BLaER1 (cell line): ENCODE measurements around the gene KIAA0040.

ENCODE experiments used
- H3K27ac ChIP-seq: shearing (Covaris generic); formaldehyde crosslinking; 2 replicates; pipeline ENCODE4 v1.8.1; 2022
- H3K27me3 ChIP-seq: shearing (Covaris generic); formaldehyde crosslinking; 2 replicates; pipeline ENCODE4 v1.8.1; 2022
- H3K36me3 ChIP-seq: shearing (Covaris generic); formaldehyde crosslinking; 2 replicates; pipeline ENCODE4 v1.8.1; 2022
- H3K4me1 ChIP-seq: shearing (Covaris generic); formaldehyde crosslinking; 2 replicates; pipeline ENCODE4 v1.8.1; 2022
- H3K4me2 ChIP-seq: shearing (Covaris generic); formaldehyde crosslinking; 2 replicates; pipeline ENCODE4 v1.8.1; 2022
- H3K4me3 ChIP-seq: shearing (Covaris generic); formaldehyde crosslinking; 2 replicates; pipeline ENCODE4 v1.8.1; 2022
- H3K9ac ChIP-seq: shearing (Covaris generic); formaldehyde crosslinking; 2 replicates; pipeline ENCODE4 v1.8.1; 2022
- H3K9me3 ChIP-seq: shearing (Covaris generic); formaldehyde crosslinking; 2 replicates; pipeline ENCODE4 v1.8.1; 2022
- H4K20me1 ChIP-seq: shearing (Covaris generic); formaldehyde crosslinking; 2 replicates; pipeline ENCODE4 v1.8.1; 2022
- Cebpa-rat ChIP-seq: shearing (Covaris generic); IDR thresholded peaks from 2 replicates; pipeline ENCODE4 v1.8.1; 2022

KIAA0040 gene

DNA sequence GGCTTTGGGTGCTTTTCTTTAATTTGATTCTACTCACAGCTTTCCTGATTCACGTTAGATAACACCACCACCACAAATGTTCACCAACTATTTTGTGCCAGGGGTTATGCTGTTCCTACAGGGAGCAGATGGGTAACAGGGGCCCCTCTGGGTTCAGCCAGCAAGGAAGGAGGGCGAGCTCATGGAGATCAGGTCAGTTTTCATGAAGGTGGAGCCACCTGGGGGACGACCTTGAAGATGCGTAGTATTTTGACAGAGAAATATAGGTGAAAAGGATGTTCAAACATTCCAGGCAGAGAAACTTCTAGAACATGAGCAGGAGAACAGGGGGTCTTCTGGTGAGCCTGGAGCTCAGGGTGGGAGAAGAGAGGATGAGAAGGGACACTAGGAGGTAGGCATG lies 28.9 kb downstream of the KIAA0040 start:
- H3K9me3 ChIP-seq = no peaks in the 10 kb centered on the region
- no peaks in the 10 kb centered on the region for H3K4me1 ChIP-seq
- no peaks in the 10 kb centered on the region for H3K27me3 ChIP-seq
- H3K27ac ChIP-seq = no peak overlapping the region
- peaks cover 6% of the 10 kb centered on the region; the same call in 1 of the 2 replicates for H4K20me1 ChIP-seq
- H3K4me2 ChIP-seq = no peak overlapping the region
- H3K36me3 ChIP-seq = peaks cover 87% of the 10 kb centered on the region
- TF ChIP-seq Cebpa-rat = no peak
- no peak overlapping the region for H3K9ac ChIP-seq
- no peak overlapping the region for H3K4me3 ChIP-seq

DNA sequence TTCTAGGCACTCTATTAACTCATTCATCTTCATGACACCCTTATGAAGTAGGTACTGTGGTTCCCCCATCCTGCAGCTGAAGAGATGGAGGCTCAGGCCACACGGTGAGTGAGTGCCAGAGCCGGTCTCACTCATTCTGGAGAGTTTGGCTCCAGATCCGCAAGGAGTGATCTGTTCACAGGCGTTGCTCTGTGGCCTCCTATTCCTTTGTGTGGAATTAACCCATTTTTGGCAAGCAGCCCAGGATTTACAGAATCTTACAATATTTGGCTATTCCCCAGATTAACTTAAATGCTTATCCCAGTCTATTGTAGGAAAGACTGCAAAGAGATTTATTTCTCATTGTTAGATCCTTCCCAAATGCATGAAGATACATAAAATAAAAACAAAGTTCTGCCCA lies 29.6 kb downstream of the KIAA0040 start:
- H3K4me2 ChIP-seq = no peak overlapping the region
- H3K4me1 ChIP-seq = no peaks in the 10 kb centered on the region
- no peak for TF ChIP-seq Cebpa-rat
- peaks cover 6% of the 10 kb centered on the region; the same call in 1 of the 2 replicates for H4K20me1 ChIP-seq
- no peaks in the 10 kb centered on the region for H3K9me3 ChIP-seq
- no peak overlapping the region for H3K4me3 ChIP-seq
- H3K9ac ChIP-seq = no peak overlapping the region
- peaks cover 92% of the 10 kb centered on the region for H3K36me3 ChIP-seq
- H3K27ac ChIP-seq = no peak overlapping the region
- no peaks in the 10 kb centered on the region for H3K27me3 ChIP-seq

DNA sequence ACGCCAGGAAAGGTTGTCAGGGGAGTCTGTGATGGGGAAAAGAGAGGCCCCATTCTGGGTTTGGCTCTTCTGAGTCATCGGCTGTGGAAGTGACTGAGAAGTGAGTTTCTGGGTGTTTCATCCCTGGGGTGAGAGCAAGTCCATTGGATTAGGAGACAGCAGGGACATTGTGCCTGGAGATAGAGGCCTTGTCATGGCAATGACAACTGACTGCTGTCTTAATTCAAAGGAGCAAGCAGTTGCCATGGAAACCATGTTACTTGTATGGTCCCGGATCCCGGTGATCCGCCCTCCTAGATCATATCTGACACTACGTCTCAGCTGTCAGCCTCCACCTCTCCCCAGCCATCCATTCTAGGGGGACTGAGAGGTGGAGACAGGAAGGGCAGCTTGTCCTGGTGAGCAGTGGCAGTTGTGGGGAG lies 34.4 kb downstream of the KIAA0040 start:
- no peak overlapping the region for H3K9ac ChIP-seq
- TF ChIP-seq Cebpa-rat = no peak
- H3K36me3 ChIP-seq = peaks cover 53% of the 10 kb centered on the region
- no peak overlapping the region for H3K4me3 ChIP-seq
- peaks cover 10% of the 10 kb centered on the region for H3K4me1 ChIP-seq
- no peaks in the 10 kb centered on the region for H3K27me3 ChIP-seq
- no peak overlapping the region for H3K4me2 ChIP-seq
- H3K9me3 ChIP-seq = no peaks in the 10 kb centered on the region
- no peaks in the 10 kb centered on the region for H4K20me1 ChIP-seq
- H3K27ac ChIP-seq = no peak overlapping the region

DNA sequence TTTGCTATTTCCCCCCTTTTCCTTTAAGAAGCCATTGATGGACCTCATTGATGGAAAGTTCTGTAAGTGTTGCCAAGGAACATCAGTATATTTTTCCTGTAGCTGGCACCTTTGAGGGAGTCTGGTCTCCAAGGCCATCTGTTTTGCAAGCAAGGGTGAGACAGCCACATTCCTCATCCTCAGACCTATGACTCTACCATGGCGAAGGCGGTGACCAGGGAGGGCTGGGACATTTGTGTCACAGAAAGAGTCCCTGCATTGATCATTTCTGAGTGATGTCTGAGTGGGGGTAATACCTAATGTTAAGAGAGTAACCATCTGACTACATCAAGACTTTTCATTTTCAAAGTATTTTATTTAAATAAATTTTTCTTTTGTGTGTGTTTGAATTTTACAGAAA lies 35.4 kb downstream of the KIAA0040 start:
- Histone ChIP-seq H3K36me3 (peaks cover 43% of the 10 kb centered on the region), H3K27me3 (no peaks in the 10 kb centered on the region), H3K4me1 (peaks cover 10% of the 10 kb centered on the region), H3K9me3 (no peaks in the 10 kb centered on the region), H3K4me3 (no peak overlapping the region), H3K4me2 (no peak overlapping the region), H4K20me1 (no peaks in the 10 kb centered on the region), H3K9ac (no peak overlapping the region), H3K27ac (no peak overlapping the region)
- TF ChIP-seq Cebpa-rat = no peak

DNA sequence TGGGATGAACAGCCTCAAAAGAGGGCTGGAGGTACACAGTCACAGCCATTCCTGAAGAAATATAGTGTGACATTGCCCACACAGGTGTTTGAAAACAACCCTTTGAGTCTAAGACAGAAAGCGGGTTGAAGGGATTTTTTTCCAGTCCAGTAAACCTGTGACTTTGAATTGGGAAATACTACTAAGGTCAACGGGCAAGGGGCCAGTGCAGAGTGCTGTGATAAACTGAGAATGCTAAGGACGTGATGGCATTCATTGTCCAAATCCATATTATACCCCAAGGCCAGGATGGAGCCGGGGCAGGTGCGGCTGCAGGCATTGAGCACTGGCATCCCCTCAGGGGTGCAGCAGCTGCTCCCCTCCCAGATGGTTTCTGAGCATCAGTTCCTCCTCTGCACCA lies 36.6 kb downstream of the KIAA0040 start:
- Histone ChIP-seq H3K36me3 (peaks cover 32% of the 10 kb centered on the region), H3K27me3 (no peaks in the 10 kb centered on the region), H3K9me3 (no peaks in the 10 kb centered on the region), H3K4me1 (peaks cover 10% of the 10 kb centered on the region), H4K20me1 (no peaks in the 10 kb centered on the region), H3K4me3 (no peak overlapping the region), H3K4me2 (no peak overlapping the region), H3K27ac (no peak overlapping the region), H3K9ac (no peak overlapping the region)
- no peak for TF ChIP-seq Cebpa-rat

DNA sequence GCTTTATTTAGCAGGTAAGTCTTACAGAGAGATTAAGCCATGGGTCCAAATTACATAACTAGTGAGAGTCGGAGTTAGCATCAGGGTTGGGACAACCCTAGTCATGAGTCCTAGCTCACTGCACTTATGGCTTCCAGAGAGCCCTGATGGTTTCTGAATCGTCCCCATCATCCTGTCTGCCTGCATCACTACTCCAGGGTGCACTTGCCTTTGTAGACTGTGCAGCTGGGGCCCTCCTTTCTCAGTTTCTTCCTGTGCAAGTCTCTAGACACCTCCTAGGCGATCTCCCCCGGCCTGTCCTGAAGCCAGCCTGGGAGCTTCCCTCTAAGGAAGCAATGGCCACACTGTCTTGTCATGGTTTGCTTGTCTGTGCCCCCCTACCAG lies 37.1 kb downstream of the KIAA0040 start:
- H3K9ac ChIP-seq = no peak overlapping the region
- no peak for TF ChIP-seq Cebpa-rat

DNA sequence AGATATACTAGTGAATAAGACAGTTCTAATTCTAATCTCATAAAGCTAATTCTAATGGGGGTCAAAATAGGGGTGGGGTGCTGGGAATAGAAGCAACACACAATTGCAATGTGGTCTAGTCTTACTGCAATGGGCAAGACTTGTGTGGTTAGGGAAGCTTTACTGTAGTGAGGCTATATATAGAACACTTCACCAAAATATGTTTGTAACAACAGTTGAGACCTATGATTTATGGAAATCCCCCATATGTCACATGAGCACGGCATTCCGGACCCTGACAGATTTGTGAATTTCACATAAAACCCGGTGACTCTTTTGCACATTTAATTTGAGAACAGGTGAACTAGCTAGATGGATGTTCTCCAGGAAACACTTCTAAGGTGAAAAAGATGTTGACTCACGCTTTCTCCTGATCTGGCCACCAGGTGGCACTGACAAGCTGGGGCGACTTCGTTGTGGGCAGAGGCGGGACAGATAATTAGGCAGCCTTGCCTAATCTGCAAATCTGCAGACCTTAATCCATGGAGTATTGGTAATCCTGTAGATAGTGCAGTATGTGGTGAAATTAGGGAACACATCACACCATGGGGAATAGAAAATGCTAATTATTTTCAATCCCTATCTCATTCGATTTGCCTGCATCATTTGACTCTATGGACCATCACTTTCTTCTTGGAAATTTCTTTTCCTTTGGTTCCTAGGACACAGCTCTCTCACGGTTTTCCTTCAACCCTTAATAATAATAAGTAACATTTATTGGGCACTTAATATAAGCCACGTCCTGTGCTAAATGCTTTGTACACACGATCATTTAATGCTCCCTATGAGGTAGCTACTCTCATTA lies 37.7 kb downstream of the KIAA0040 start:
- Histone ChIP-seq H3K27ac (no peak overlapping the region), H3K4me2 (peak overlapping the region; percentile 22; the same call in 1 of the 2 replicates), H3K4me3 (no peak overlapping the region), H3K9me3 (no peaks in the 10 kb centered on the region), H3K9ac (no peak overlapping the region), H3K36me3 (peaks cover 21% of the 10 kb centered on the region), H3K4me1 (peaks cover 10% of the 10 kb centered on the region), H4K20me1 (no peaks in the 10 kb centered on the region), H3K27me3 (no peaks in the 10 kb centered on the region)
- no peak for TF ChIP-seq Cebpa-rat

More for the DNA sequence above, 37.1 kb downstream of the KIAA0040 start:
- Histone ChIP-seq H3K4me1 (peaks cover 10% of the 10 kb centered on the region), H3K27ac (no peak overlapping the region), H3K4me2 (peak overlapping the region; percentile 22; the same call in 1 of the 2 replicates), H3K9me3 (no peaks in the 10 kb centered on the region), H3K27me3 (no peaks in the 10 kb centered on the region), H3K36me3 (peaks cover 27% of the 10 kb centered on the region), H3K4me3 (no peak overlapping the region), H4K20me1 (no peaks in the 10 kb centered on the region)

DNA sequence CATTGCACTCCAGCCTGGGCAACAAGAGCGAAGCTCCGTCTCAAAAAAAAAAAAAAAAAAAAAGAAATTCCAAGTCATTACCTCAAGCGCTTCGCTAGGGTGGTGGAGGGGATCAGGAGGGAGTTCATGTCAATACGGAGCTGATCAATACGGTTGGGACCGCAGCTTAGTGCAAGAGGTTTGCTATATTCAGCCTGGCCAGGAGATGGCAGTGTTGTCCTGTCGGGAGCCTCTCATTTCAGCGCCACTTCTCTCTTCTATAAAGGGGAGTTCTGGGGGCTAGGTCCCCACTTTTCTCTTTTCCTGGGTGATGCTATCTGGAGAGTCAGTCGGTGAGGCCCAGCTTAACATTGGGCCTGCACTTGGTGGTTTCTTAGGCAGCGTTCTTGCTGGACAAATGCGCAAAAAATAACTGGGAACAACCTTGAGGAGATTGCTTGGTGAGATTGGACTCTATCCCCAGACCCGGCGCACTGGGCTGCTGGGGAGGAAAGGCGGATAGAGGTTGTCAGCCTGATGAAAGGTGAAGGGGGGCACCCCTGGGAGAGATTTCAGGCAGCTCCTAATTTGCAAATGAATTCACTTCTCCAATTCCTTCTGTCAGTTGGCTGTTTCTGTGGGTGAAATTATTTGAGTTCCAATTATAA lies 40.4 kb downstream of the KIAA0040 start:
- no peak overlapping the region for H3K27ac ChIP-seq
- H3K9me3 ChIP-seq = no peaks in the 10 kb centered on the region
- peaks cover 10% of the 10 kb centered on the region for H3K4me1 ChIP-seq
- H3K9ac ChIP-seq = no peak overlapping the region
- H3K27me3 ChIP-seq = no peaks in the 10 kb centered on the region
- no peak overlapping the region for H3K4me2 ChIP-seq
- TF ChIP-seq Cebpa-rat = no peak
- no peak overlapping the region for H3K4me3 ChIP-seq
- H3K36me3 ChIP-seq = no peaks in the 10 kb centered on the region
- no peaks in the 10 kb centered on the region for H4K20me1 ChIP-seq

DNA sequence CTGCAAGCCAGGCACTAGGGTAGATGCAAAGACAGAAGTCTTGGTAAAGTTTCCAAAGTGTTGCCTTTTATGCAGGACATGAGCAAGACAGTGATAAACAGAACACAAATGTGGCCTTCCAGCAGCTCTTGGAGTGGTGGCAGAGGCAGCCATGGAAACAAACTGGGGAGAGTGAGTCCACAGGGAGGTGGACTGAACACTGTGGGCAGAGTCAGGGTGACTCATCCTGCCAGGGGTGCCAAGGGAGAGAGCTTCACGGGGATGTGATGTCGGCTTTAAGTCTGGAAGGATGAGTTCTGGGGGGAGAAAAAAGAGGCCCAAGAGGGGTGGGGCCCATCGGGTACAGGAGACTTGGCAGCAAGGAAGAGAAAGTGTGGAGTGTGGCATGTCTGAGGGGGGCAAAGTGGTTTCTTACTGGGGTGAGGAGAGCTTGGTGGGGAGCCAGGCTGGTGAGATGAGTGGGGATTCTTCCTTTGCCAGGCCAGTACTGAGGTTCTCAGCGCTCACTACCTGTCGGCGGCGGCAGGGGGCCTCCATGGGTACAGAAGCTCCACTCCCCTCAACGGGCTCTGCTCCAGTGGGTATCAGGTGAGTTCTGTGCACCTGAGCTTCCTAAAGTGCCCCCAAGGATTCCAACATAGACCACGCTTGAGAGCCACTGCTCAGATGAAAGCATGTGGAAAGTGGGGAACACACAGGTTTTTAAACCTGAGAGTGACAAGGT lies 41.8 kb downstream of the KIAA0040 start:
- H3K9me3 ChIP-seq = no peaks in the 10 kb centered on the region
- H3K9ac ChIP-seq = no peak overlapping the region
- no peak for TF ChIP-seq Cebpa-rat
- no peaks in the 10 kb centered on the region for H4K20me1 ChIP-seq
- no peaks in the 10 kb centered on the region for H3K36me3 ChIP-seq
- H3K4me3 ChIP-seq = no peak overlapping the region
- H3K27ac ChIP-seq = no peak overlapping the region
- H3K4me1 ChIP-seq = peaks cover 8% of the 10 kb centered on the region
- no peak overlapping the region for H3K4me2 ChIP-seq
- no peaks in the 10 kb centered on the region for H3K27me3 ChIP-seq

DNA sequence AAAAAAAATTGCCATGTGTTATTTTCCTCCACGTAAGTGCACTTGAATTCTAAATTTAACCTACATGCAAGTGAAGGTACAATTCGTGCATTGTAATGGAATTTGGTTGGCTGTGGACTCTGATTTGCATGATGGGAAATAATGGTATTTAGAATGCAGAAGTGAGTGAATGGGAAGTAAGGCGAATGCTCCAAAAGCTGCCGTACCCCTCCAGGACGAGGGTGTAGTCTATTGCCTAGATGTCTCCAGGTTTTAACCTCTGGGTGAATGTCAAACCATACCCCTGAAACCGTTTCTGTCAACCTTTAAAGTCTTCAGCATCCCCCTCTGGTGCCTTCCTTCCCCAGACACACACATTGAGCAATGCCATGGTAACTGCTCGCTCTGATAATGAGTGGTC lies 44.5 kb downstream of the KIAA0040 start:
- H3K4me2 ChIP-seq = no peak overlapping the region
- H4K20me1 ChIP-seq = no peaks in the 10 kb centered on the region
- H3K27ac ChIP-seq = no peak overlapping the region
- H3K27me3 ChIP-seq = no peaks in the 10 kb centered on the region
- no peak overlapping the region for H3K9ac ChIP-seq
- TF ChIP-seq Cebpa-rat = no peak
- H3K36me3 ChIP-seq = no peaks in the 10 kb centered on the region
- H3K4me1 ChIP-seq = no peaks in the 10 kb centered on the region
- H3K4me3 ChIP-seq = no peak overlapping the region
- no peaks in the 10 kb centered on the region for H3K9me3 ChIP-seq
